ENCODE data around the gene STAG1. TPM values are rescaled to one million over a fixed set of nuclear protein-coding genes. Genes with fewer than 3 reads are reported as not detected.
"Not testable (repeated sequence)": the region's sequence is repeated elsewhere in the genome, so short reads cannot be mapped to it uniquely, and the experiment has no call there.

The STAG1 gene
- total RNA-seq, 1 donor, result 12.4 TPM

DNA sequence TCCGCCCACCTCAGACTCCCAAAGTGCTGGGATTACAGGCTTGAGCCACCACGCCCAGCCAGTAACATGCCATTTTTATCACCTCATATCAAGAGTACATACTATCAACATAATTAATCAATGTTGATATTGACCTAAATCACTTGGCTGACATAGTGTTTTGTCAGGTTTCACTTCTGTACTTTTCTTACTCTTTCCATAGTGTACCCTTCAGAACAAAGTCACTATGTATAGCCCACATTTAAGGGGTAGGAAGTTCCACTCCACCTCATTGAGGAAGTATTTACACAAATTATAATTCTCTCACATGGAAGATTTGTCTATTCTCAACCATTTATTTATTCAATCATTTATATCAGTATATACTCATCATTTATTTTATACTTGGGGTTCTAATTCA lies 145.2 kb downstream of the STAG1 start:
- no peak for DNase-seq (ENCODE audit: low read depth in 2 of 3, low spot score in 2 of 3)

DNA sequence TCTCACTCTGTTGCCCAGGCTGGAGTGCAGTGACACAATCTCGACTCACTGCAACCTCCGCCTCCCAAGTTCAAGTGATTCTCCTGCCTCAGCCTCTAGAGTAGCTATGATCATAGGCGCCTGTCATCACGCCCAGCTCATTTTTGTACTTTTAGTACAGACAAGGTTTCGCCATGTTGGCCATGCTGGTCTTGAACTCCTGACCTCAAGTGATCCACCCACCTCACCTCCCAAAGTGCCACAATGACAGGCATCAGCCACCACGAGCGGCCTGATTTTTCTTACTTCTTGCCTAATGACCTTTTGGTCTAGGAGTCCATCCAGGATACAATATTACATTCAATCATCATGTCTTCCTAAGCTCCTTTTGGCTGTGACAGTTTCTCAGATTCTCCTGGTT lies 146.0 kb downstream of the STAG1 start:
- DNase-seq (ENCODE audit: low read depth in 2 of 3, low spot score in 2 of 3), result not testable (repeated sequence)

- DNase-seq (ENCODE audit: low read depth in 2 of 3, low spot score in 2 of 3), result no peak
Observed at GRCh38 chr3:136604961-136605360, 147.2 kb downstream of the STAG1 start.

DNA sequence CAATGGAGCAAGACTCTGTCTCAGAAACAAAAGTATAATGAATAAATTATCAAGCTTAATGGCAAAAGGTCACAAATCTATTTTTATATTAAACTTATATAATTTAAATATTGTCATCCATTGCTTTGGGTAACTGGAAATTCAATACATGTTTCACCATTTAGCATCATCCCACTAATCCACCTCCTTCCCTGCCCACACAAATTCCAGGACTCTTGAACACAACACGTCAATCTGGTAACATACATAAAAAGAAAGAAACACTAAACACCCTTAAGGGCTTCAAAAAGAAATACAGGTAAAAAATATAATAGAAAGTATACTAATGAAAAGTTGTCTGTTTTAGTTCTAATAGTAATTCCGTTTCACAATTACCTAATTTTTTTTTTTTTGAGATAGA lies 149.4 kb downstream of the STAG1 start:
- no peak for DNase-seq (ENCODE audit: low read depth in 2 of 3, low spot score in 2 of 3)

GRCh38 chr3:136595913-136596697 lies 156.1 kb downstream of the STAG1 start:
- DNase-seq (ENCODE audit: low read depth in 2 of 3, low spot score in 2 of 3), result no peak

DNA sequence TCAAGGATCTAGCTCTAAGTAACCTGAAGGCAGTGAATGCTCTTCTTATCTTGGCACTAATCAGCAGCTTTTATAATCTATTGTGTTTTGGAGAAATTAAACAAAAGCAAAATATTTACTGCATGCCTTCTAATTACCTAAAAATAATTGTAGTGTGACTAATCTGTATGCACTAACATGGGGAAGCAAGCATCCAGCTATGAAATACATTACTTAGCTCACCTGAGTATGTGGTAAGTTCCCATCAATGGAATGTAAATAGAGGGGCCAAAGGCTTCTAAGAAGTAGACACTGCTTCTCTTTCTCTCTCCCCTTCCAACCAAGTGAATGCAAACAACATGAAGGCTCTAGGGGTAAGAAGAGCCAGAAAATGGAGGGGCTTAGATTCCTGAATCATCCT lies 165.6 kb downstream of the STAG1 start:
- DNase-seq (ENCODE audit: low read depth in 2 of 3, low spot score in 2 of 3), result no peak

- no peak for DNase-seq (ENCODE audit: low read depth in 2 of 3, low spot score in 2 of 3)
Observed at GRCh38 chr3:136584728-136585127, 167.4 kb downstream of the STAG1 start.

DNA sequence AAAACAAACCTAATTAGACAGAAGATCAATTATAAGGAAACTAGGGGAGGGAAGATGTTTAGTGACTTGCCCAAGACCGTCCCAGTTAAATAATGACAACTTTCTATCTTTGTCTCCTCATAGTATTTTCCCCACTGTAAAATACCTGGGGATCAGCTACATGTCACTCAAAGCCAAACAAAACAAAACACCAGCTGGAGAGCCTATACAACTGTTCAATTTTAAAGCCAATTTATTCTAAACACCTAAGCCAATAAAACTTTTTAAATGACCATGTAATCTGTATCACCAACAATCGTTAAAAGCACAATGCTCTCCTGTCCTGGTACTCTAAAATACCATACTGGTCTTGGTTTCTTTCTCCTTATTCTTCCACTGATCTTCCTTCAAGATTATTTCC lies 168.4 kb downstream of the STAG1 start:
- no peak for DNase-seq (ENCODE audit: low read depth in 2 of 3, low spot score in 2 of 3)

DNA sequence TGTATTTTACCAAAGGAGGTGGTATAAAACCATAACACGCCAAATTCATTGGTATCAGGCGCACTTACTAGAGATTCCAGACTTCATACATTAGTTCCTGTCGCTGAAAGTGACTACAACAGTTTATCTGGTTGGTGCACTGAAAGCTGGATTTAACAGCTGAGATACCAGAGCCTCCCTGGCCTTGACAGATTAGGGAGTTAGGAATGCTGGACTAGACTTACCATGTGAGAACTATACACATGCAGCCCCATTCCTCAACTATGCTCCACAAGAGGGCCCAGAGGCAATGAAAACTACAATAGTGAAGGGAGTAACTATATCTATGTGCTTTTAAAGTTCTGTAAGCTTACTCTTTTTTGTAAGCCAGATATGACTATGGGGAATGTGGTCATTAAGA lies 174.4 kb downstream of the STAG1 start:
- DNase-seq (ENCODE audit: low read depth in 2 of 3, low spot score in 2 of 3), result no peak

- no peak for DNase-seq (ENCODE audit: low read depth in 2 of 3, low spot score in 2 of 3)
Observed at GRCh38 chr3:136576279-136577009, 175.7 kb downstream of the STAG1 start.

DNA sequence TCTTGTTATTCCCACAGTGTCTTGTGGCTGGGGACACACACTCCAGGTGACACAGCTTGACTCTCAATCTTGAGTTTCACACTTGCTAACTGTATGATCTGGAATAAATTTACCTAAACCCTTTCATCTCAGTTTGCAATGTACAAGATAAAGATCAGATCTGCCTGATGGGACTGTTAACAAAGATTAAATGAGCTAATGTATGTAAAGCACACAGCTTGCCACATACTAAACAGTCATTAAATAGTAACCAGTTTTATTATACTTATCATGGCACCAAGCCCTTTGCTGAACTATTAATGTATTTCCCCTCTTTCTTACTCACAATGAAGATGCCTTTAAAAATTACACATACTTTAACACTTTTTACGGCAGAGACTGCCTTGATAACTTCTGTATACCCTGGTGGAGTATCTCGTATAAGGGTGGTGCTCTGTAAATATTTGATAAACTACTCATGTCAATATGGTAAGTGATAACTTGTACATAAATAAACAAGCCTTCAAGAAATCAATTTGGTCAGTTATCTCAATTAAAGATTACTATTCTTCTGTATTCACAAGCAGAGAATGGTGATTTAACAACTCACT lies 184.5 kb downstream of the STAG1 start:
- no peak for DNase-seq (ENCODE audit: low read depth in 2 of 3, low spot score in 2 of 3)

DNA sequence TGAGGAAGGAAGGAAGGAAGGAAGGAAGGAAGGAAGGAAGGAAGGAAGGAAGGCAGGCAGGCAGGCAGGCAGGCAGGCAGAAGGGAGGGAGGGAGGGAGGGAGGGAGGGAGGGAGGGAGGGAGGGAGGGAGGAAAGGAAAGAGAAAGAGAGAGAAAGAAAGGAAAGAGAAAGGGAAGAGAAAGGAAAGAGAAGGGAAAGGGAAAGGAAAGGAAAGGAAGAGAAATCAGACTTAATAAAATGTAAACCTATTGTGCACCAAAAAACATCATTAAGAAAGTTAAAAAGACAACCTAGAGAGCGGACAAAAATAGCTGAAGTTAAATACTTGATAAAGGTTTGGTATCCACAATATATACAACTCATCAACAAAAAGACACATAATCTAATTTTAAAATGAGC lies 187.2 kb downstream of the STAG1 start:
- not testable (repeated sequence) for DNase-seq (ENCODE audit: low read depth in 2 of 3, low spot score in 2 of 3)

GRCh38 chr3:136562026-136562425 lies 190.2 kb downstream of the STAG1 start:
- no peak for DNase-seq (ENCODE audit: low read depth in 2 of 3, low spot score in 2 of 3)

DNA sequence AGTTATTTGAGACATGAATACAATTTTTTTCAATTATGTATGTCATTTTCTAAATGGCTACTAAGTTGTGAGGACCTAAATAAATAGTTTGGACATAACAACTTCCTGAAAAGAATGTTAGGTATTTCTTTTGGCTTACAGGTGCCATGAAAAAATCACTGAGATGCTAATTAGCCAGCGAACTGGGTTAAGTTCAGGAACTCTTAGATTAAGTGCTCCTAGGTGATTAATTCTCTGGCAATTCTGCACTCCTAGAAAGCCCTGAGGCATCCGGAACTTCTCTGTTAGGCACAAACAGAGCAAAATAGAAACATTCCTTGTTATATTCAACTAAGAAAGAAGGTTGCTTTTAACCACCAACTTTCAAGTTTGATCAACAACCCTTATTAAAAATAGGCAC lies 192.3 kb downstream of the STAG1 start:
- DNase-seq (ENCODE audit: low read depth in 2 of 3, low spot score in 2 of 3), result no peak

GRCh38 chr3:136549461-136549860 lies 202.7 kb downstream of the STAG1 start:
- not testable (repeated sequence) for DNase-seq (ENCODE audit: low read depth in 2 of 3, low spot score in 2 of 3)

DNA sequence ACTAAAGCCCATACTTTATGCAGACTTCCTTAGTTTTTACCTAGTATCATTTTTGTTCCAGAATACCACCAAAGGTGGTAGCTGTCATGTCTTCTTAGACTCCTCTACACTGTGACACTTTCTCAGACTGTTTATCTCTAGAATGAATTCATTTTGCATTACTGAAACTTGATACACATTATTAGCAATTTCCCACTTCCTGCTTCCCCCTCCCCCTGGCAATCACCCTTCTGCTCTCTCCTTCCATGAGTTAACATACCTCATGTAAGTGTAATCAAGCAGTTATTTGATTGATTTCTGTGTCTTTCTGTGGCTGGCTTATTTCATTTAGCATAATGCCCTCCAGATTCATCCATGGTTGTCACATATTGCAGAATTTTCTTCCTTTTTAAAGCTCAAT lies 204.9 kb downstream of the STAG1 start:
- no peak for DNase-seq (ENCODE audit: low read depth in 2 of 3, low spot score in 2 of 3)

- DNase-seq (ENCODE audit: low read depth in 2 of 3, low spot score in 2 of 3), result peak in 2 of 3 donors; percentile 33 to 53
Observed at GRCh38 chr3:136546720-136547119, 205.5 kb downstream of the STAG1 start.

DNA sequence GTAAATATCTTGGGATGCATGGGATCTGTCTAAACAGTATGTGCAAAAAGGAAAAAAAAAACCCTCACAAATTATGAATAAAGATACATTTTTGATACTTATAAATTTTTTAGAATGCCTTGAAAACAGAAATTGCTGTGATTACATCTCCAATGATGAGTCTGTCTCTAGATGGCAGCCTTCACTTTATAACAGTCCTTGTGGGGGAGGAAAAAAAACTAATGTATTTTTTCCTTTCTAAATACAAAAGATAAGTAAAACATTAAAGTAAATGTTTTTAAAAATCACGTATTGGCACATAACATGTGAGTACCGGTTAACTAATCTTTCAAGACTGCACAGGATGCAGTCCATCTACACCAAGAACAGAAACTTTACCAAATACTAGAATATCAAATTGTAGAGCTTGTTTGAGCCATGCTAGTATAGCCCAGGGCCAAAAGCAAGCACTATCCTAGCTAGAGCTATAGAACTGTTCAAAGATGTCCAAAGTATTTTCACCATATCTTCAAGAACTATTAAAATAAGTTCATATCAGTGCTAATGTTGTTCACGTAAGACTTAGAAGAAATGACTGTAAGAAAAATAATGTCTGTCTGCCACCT lies 206.4 kb downstream of the STAG1 start:
- peak in 2 of 3 donors; percentile 9 to 43 for DNase-seq (ENCODE audit: low read depth in 2 of 3, low spot score in 2 of 3)

GRCh38 chr3:136544532-136544931 lies 207.6 kb downstream of the STAG1 start:
- DNase-seq (ENCODE audit: low read depth in 2 of 3, low spot score in 2 of 3), result no peak

DNA sequence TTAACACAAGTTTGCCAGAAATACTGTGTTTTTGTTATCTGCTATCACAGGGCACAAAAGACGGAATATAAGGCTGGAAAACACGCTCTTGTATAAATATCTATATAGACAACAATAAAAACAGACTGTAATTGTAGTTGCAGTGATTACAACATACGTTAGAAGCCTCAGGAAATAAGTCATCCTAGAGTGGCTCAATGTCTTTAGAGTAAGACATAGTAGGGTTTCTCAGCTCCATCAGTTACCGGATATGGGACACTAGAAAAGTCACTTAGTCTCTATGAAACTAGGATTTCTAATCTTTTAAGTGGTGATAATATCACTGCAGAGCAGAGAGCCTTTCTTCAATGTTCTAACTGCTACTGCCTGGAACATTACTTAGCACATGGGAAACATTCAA lies 208.8 kb downstream of the STAG1 start:
- no peak for DNase-seq (ENCODE audit: low read depth in 2 of 3, low spot score in 2 of 3)

DNA sequence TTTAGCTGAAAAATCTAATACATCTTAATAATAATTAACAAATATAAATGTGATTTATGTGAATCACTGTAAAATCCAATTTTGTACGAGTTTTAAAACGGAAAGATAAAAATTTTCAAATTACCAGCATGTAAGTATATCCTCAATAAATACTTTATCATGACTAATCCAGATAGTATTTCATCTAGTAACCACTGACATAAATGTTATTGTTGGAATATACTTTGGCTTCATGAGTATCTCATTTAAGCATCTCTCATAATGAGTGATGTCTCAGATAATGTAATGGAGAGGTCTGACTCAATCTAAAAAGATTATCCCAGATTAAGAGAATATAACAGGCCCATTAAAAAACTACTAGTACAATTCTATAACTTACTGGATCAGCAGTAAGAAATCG lies 216.3 kb downstream of the STAG1 start:
- no peak for DNase-seq (ENCODE audit: low read depth in 2 of 3, low spot score in 2 of 3)
